T-cell (primary cell): Measurements from ENCODE around the gene SMG6. TPM values are rescaled to one million over a fixed set of nuclear protein-coding genes. Genes with fewer than 3 reads are reported as not detected.

ENCODE experiments used
- ATAC-seq, 4 experiments: fragments of 200-7000 bp in 3 of 4; fragments of 150-1000 bp in 1 of 4; cut with Tn5 transposase; replicated peaks in 1 of 4; 1 replicate in 3 of 4; 2 replicates in 1 of 4; pipeline ENCODE4 v1.10.0; 2021; ENCODE audit warnings: moderate library complexity in 3 of 4, mild to moderate bottlenecking in 2 of 4, moderate number of reproducible peaks in 1 of 4
- CTCF ChIA-PET, 2 donors: fragments of 300-600 bp; sonication (Branson Sonifier 250); formaldehyde crosslinking; loops; one replicate each; lab custom pipeline; 2022; ENCODE audit warnings: antibody characterized with exemption in 2 of 2; lab: Charles Lee
- POLR2A ChIA-PET, 2 donors: fragments of 300-600 bp; sonication (Branson Sonifier 250); formaldehyde crosslinking; loops; one replicate each; lab custom pipeline; 2022; ENCODE audit warnings: antibody characterized with exemption in 2 of 2; lab: Charles Lee
- DNase-seq, 35 experiments: peaks; one replicate each; pipeline versions ENCODE4 v3.0.0 to v3.0.0-alpha.2; 2013 to 2023
- H3K27ac ChIP-seq: one replicate; pipeline ENCODE4 v1.5.1; 2013; ENCODE audit warnings: low read length
- H3K27me3 ChIP-seq, 2 experiments: replicated peaks in 1 of 2; 1 replicate in 1 of 2; 2 replicates in 1 of 2; pipeline versions ENCODE4 v1.6.1 to v1.7.0; 2013; ENCODE audit warnings: low read length in 1 of 2, mixed read lengths in 1 of 2; ENCODE audit not compliant: control insufficient read depth in 2 of 2, insufficient read depth in 2 of 2; ENCODE audit errors: extremely low read depth in 1 of 2
- H3K36me3 ChIP-seq, 2 donors: 1 replicate in 1 of 2; 2 replicates in 1 of 2; pipeline versions ENCODE4 v1.6.1 to v1.7.0; 2013; ENCODE audit warnings: low read length in 1 of 2; ENCODE audit not compliant: control insufficient read depth in 2 of 2, insufficient read depth in 1 of 2; ENCODE audit errors: extremely low read depth in 1 of 2
- H3K4me1 ChIP-seq, 2 experiments: 1 replicate in 1 of 2; 2 replicates in 1 of 2; pipeline versions ENCODE4 v1.6.1 to v1.7.0; 2013; ENCODE audit warnings: low read length in 2 of 2, mixed read lengths in 1 of 2; ENCODE audit not compliant: insufficient read depth in 2 of 2, control insufficient read depth in 1 of 2; ENCODE audit errors: extremely low read depth in 1 of 2
- H3K4me3 ChIP-seq, 2 donors: 1 replicate in 1 of 2; 2 replicates in 1 of 2; pipeline versions ENCODE4 v1.5.1 to v1.7.0; 2013; ENCODE audit warnings: mild to moderate bottlenecking in 2 of 2, low read length in 1 of 2, moderate library complexity in 1 of 2; ENCODE audit not compliant: control insufficient read depth in 1 of 2; ENCODE audit errors: extremely low read depth in 1 of 2
- H3K9me3 ChIP-seq: 2 replicates; pipeline ENCODE4 v1.7.0; 2013
- H3K27ac Mint-ChIP-seq, 2 donors: one replicate each; pipeline ENCODE4 v1.8.0; 2020 to 2021; ENCODE audit warnings: mild to moderate bottlenecking in 2 of 2, mixed read lengths in 2 of 2
- H3K27me3 Mint-ChIP-seq, 2 donors: one replicate each; pipeline ENCODE4 v1.8.0; 2021 to 2022; ENCODE audit warnings: mixed read lengths in 2 of 2
- H3K36me3 Mint-ChIP-seq: one replicate; pipeline ENCODE4 v1.8.0; 2021; ENCODE audit warnings: mixed read lengths
- H3K4me1 Mint-ChIP-seq, 3 donors: one replicate each; pipeline ENCODE4 v1.8.0; 2020 to 2022; ENCODE audit warnings: mixed read lengths in 3 of 3, mild to moderate bottlenecking in 1 of 3
- H3K4me3 Mint-ChIP-seq, 3 donors: one replicate each; pipeline ENCODE4 v1.8.0; 2020 to 2022; ENCODE audit warnings: mild to moderate bottlenecking in 3 of 3, mixed read lengths in 3 of 3, moderate library complexity in 3 of 3
- H3K9me3 Mint-ChIP-seq, 3 donors: one replicate each; pipeline ENCODE4 v1.8.0; 2020 to 2022; ENCODE audit warnings: mixed read lengths in 3 of 3
- WGBS: methylation state at CpG from one replicate; pipeline ENCODE4 v1.1.5; 2013; ENCODE audit warnings: missing lambda C conversion rate; ENCODE audit not compliant: insufficient coverage; 5-methylcytosine and 5-hydroxymethylcytosine counted together
- total RNA-seq, 35 experiments: library from RNA in 6 of 35; stranded (reverse) in 6 of 35; fragments of 120-200 nt in 1 of 35; gene quantifications; one replicate each; pipeline versions ENCODE4 v1.2.1 to v1.2.4 and lab custom pipeline; 2013 to 2026

The SMG6 gene
- total RNA-seq, 5 donors from 2014 or later (not counting 1 experiment from before 2014, with no cell fraction given): 42.7 to 55.4 (median 45.9) TPM

- Histone ChIP-seq H3K27ac (peak overlapping the region; percentile 74), H3K9me3 (no peaks in the 10 kb centered on the region), H3K4me3 (peak overlapping the region; percentile 83 to 91), H3K27me3 (no peaks in the 10 kb centered on the region), H3K4me1 (peaks cover 12 to 33% of the 10 kb centered on the region in 2 experiments), H3K36me3 (peaks cover 0 to 44% of the 10 kb centered on the region in 2 donors)
- CTCF ChIA-PET: interaction anchor here in 1 of 2 donors (0.8 to 1.7 kb wide), 5 partner anchors 12 to 246 kb away, joined by 3 to 11 read pairs (median 3); no protein-coding TSS in a partner anchor
- POLR2A ChIA-PET: interaction anchor here in 1 of 2 donors (1.0 kb wide), 1 partner anchor 76 kb away, joined by 3 read pairs; no protein-coding TSS in a partner anchor
- H3K27me3 Mint-ChIP-seq: no peaks in the 10 kb centered on the region
- peaks cover 28 to 39% (median 31%) of the 10 kb centered on the region in 3 donors for H3K4me1 Mint-ChIP-seq
- ATAC-seq (no peak), DNase-seq (peak in 1 of 35 experiments; percentile 5)
- peaks cover 11% of the 10 kb centered on the region for H3K36me3 Mint-ChIP-seq
- H3K4me3 Mint-ChIP-seq: peak overlapping the region; percentile 99 to 100 (median 99)
- 6% methylated on average over 14 of the region's 17 CpGs for WGBS
- H3K9me3 Mint-ChIP-seq: no peaks in the 10 kb centered on the region
- peak overlapping the region; percentile 94 to 96 for H3K27ac Mint-ChIP-seq
Observed at GRCh38 chr17:2335726-2336214, 32.2 kb upstream of the SMG6 start.

- no peak overlapping the region for H3K4me3 Mint-ChIP-seq
- ChIA-PET POLR2A (interaction anchor here in 1 of 2 donors (0.9 to 1.3 kb wide), 2 partner anchors 11 to 28 kb away, joined by 4 to 9 read pairs; partner anchors contain the start of genes SMG6 and SRR), CTCF (no interaction called here)
- no peak overlapping the region for H3K27ac Mint-ChIP-seq
- no peaks in the 10 kb centered on the region for H3K9me3 Mint-ChIP-seq
- H3K36me3 ChIP-seq: peaks cover 5 to 77% of the 10 kb centered on the region in 2 donors
- no peaks in the 10 kb centered on the region for H3K27me3 ChIP-seq
- DNase-seq: no peak
- 71% methylated on average over 3 of the region's 3 CpGs for WGBS
- peaks cover 8 to 13% of the 10 kb centered on the region in 2 experiments for H3K4me1 ChIP-seq
- no peak for ATAC-seq
- peaks cover 16 to 21% (median 21%) of the 10 kb centered on the region in 3 donors for H3K4me1 Mint-ChIP-seq
- no peaks in the 10 kb centered on the region for H3K27me3 Mint-ChIP-seq
- H3K36me3 Mint-ChIP-seq: peaks cover 27% of the 10 kb centered on the region
- H3K9me3 ChIP-seq: no peaks in the 10 kb centered on the region
- H3K4me3 ChIP-seq: no peak overlapping the region
- H3K27ac ChIP-seq: no peak overlapping the region
Observed at GRCh38 chr17:2331303-2331702, 27.7 kb upstream of the SMG6 start.

- H3K4me1 ChIP-seq: no peaks in the 10 kb centered on the region
- no peak overlapping the region for H3K27ac Mint-ChIP-seq
- DNase-seq (no peak), ATAC-seq (no peak)
- H3K27me3 ChIP-seq: no peaks in the 10 kb centered on the region
- no CpG with 5 or more reads among the region's 2 CpGs for WGBS
- CTCF ChIA-PET: no interaction called here
- H3K4me3 Mint-ChIP-seq: no peak overlapping the region
- no peak overlapping the region for H3K4me3 ChIP-seq
- H3K36me3 Mint-ChIP-seq: peaks cover 46% of the 10 kb centered on the region
- no peaks in the 10 kb centered on the region for H3K9me3 ChIP-seq
- H3K27me3 Mint-ChIP-seq: no peaks in the 10 kb centered on the region
- no peaks in the 10 kb centered on the region for H3K9me3 Mint-ChIP-seq
- POLR2A ChIA-PET: no interaction called here
- no peak overlapping the region for H3K27ac ChIP-seq
- peaks cover 0 to 2% (median 0%) of the 10 kb centered on the region in 3 donors for H3K4me1 Mint-ChIP-seq
- H3K36me3 ChIP-seq: peaks cover 10 to 55% of the 10 kb centered on the region in 2 donors
Observed at GRCh38 chr17:2323629-2324314, 20.2 kb upstream of the SMG6 start.

- Histone ChIP-seq H3K36me3 (peaks cover 8 to 42% of the 10 kb centered on the region in 2 donors), H3K4me3 (no peak overlapping the region), H3K27ac (no peak overlapping the region), H3K4me1 (no peaks in the 10 kb centered on the region), H3K27me3 (no peaks in the 10 kb centered on the region), H3K9me3 (no peaks in the 10 kb centered on the region)
- no CpG with 5 or more reads among the region's 1 CpG for WGBS
- Mint-ChIP-seq H3K9me3 (no peaks in the 10 kb centered on the region), H3K36me3 (peaks cover 42% of the 10 kb centered on the region), H3K4me1 (no peaks in the 10 kb centered on the region), H3K27ac (no peak overlapping the region), H3K27me3 (no peaks in the 10 kb centered on the region), H3K4me3 (no peak overlapping the region)
- ChIA-PET CTCF (interaction anchor here (0.5 to 0.6 kb wide), 3 partner anchors 127 to 266 kb away, joined by 3 to 6 read pairs (median 3); no protein-coding TSS in a partner anchor), POLR2A (no interaction called here)
- ATAC-seq (no peak), DNase-seq (no peak)
Observed at GRCh38 chr17:2321399-2321798, 17.8 kb upstream of the SMG6 start.

GRCh38 chr17:2319051-2319450, 15.5 kb upstream of the SMG6 start:
- Mint-ChIP-seq H3K27me3 (no peaks in the 10 kb centered on the region), H3K27ac (no peak overlapping the region), H3K36me3 (peaks cover 25% of the 10 kb centered on the region), H3K4me1 (no peaks in the 10 kb centered on the region), H3K9me3 (no peaks in the 10 kb centered on the region), H3K4me3 (no peak overlapping the region)
- Histone ChIP-seq H3K36me3 (peaks cover 5 to 22% of the 10 kb centered on the region in 2 donors), H3K4me1 (no peaks in the 10 kb centered on the region), H3K9me3 (no peaks in the 10 kb centered on the region), H3K4me3 (no peak overlapping the region), H3K27ac (no peak overlapping the region), H3K27me3 (no peaks in the 10 kb centered on the region)
- ChIA-PET CTCF (no interaction called here), POLR2A (no interaction called here)
- DNase-seq (no peak), ATAC-seq (no peak)

- no peak overlapping the region for H3K4me3 ChIP-seq
- Mint-ChIP-seq H3K36me3 (peaks cover 12% of the 10 kb centered on the region), H3K4me3 (no peak overlapping the region), H3K4me1 (no peaks in the 10 kb centered on the region), H3K27ac (no peak overlapping the region), H3K9me3 (no peaks in the 10 kb centered on the region), H3K27me3 (no peaks in the 10 kb centered on the region)
- DNase-seq (no peak), ATAC-seq (no peak)
- no peaks in the 10 kb centered on the region for H3K9me3 ChIP-seq
- peaks cover 1 to 10% of the 10 kb centered on the region in 2 donors for H3K36me3 ChIP-seq
- POLR2A ChIA-PET: no interaction called here
- CTCF ChIA-PET: interaction anchor here in 1 of 2 donors (0.6 to 0.7 kb wide), 2 partner anchors 134 to 265 kb away, joined by 3 read pairs; no protein-coding TSS in a partner anchor
- H3K4me1 ChIP-seq: no peaks in the 10 kb centered on the region
- no CpG with 5 or more reads among the region's 3 CpGs for WGBS
- no peak overlapping the region for H3K27ac ChIP-seq
- no peaks in the 10 kb centered on the region for H3K27me3 ChIP-seq
Observed at GRCh38 chr17:2317796-2318195, 14.2 kb upstream of the SMG6 start.
